SU-DHL-6 (cell line): ENCODE measurements around the gene IST1.

Experiments
- H2AFZ ChIP-seq: fragments of 200-600 bp; sonication (generic); 2 replicates; pipeline ENCODE4 v1.6.1; 2014; ENCODE audit warnings: low read depth, mild to moderate bottlenecking, moderate library complexity, mixed read lengths, antibody characterized with exemption, low read length; ENCODE audit not compliant: severe bottlenecking
- H3F3A ChIP-seq: fragments of 200-600 bp; shearing (Covaris generic); 2 replicates; pipeline ENCODE4 v1.6.0; 2016; ENCODE audit warnings: antibody characterized with exemption, mild to moderate bottlenecking; ENCODE audit not compliant: insufficient read depth
- H3K27ac ChIP-seq: fragments of 200-600 bp; sonication (generic); 2 replicates; pipeline ENCODE4 v1.5.1; 2016; ENCODE audit warnings: low read depth, mild to moderate bottlenecking, low read length, moderate library complexity, mixed read lengths
- H3K27me3 ChIP-seq: fragments of 200-600 bp; sonication (generic), shearing (Covaris generic); 2 replicates; pipeline ENCODE4 v1.6.0; 2014; ENCODE audit warnings: mild to moderate bottlenecking, low read length
- H3K36me3 ChIP-seq: fragments of 200-600 bp; sonication (generic); 2 replicates; pipeline ENCODE4 v1.6.1; 2014; ENCODE audit warnings: mild to moderate bottlenecking, low read length, mixed read lengths
- H3K4me2 ChIP-seq: fragments of 300-600, 200-600 bp; shearing (Covaris generic), sonication (generic); 2 replicates; pipeline ENCODE4 v1.6.0; 2014; ENCODE audit warnings: low read length, low read depth, mild to moderate bottlenecking; ENCODE audit not compliant: poor library complexity, severe bottlenecking
- H3K4me3 ChIP-seq: fragments of 200-600 bp; sonication (generic); 2 replicates; pipeline ENCODE4 v1.5.1; 2014; ENCODE audit warnings: antibody characterized with exemption, low read length, mild to moderate bottlenecking, mixed read lengths; ENCODE audit not compliant: insufficient read depth, poor library complexity, severe bottlenecking
- H3K79me2 ChIP-seq: fragments of 200-600 bp; sonication (generic); 2 replicates; pipeline ENCODE4 v1.6.1; 2014; ENCODE audit warnings: mild to moderate bottlenecking, low read length, moderate library complexity; ENCODE audit not compliant: insufficient read depth
- H3K9ac ChIP-seq: fragments of 200-600 bp; sonication (generic); 2 replicates; pipeline ENCODE4 v1.7.0; 2014; ENCODE audit warnings: mild to moderate bottlenecking, low read length
- H3K9me2 ChIP-seq: fragments of 200-600 bp; sonication (generic); replicated peaks from 2 replicates; pipeline ENCODE4 v1.6.1; 2014; ENCODE audit warnings: low read length; ENCODE audit not compliant: insufficient read depth
- H3K9me3 ChIP-seq: fragments of 200-600 bp; sonication (generic); 2 replicates; pipeline ENCODE4 v1.6.1; 2014; ENCODE audit warnings: low read length, mixed read lengths; ENCODE audit not compliant: insufficient read depth
- H4K20me1 ChIP-seq: fragments of 200-600 bp; sonication (generic); 2 replicates; pipeline ENCODE4 v1.6.1; 2014; ENCODE audit warnings: low read depth, mild to moderate bottlenecking, antibody characterized with exemption, low read length, moderate library complexity, mixed read lengths
- CTCF ChIP-seq: fragments of 200-600 bp; sonication (generic); IDR thresholded peaks from one replicate; pipeline ENCODE4 v1.5.1; 2017; ENCODE audit warnings: antibody characterized with exemption, mild to moderate bottlenecking, low read length, moderate library complexity; ENCODE audit not compliant: insufficient read depth, poor library complexity, severe bottlenecking
- EZH2phosphoT487 ChIP-seq: fragments of 200-600 bp; sonication (generic), shearing (Covaris generic); conservative IDR thresholded peaks from 2 replicates; pipeline ENCODE4 v1.6.1; 2018; ENCODE audit warnings: mild to moderate bottlenecking, antibody characterized with exemption, low read length, moderate library complexity, mixed read lengths

Gene IST1

GRCh38 chr16:71954699-71955195, 59.4 kb downstream of the IST1 start:
- no peaks in the 10 kb centered on the region for H3K27me3 ChIP-seq
- H3F3A ChIP-seq: no peaks in the 10 kb centered on the region
- no peaks in the 10 kb centered on the region for H3K36me3 ChIP-seq
- H3K4me3 ChIP-seq: no peak overlapping the region
- H3K27ac ChIP-seq: no peak overlapping the region
- no peaks in the 10 kb centered on the region for H3K9me2 ChIP-seq
- no peaks in the 10 kb centered on the region for H3K9me3 ChIP-seq
- TF ChIP-seq CTCF (no peak), EZH2phosphoT487 (no peak)
- H3K79me2 ChIP-seq: no peaks in the 10 kb centered on the region
- no peak overlapping the region for H2AFZ ChIP-seq
- H4K20me1 ChIP-seq: no peaks in the 10 kb centered on the region
- H3K9ac ChIP-seq: no peak overlapping the region
- no peak overlapping the region for H3K4me2 ChIP-seq

GRCh38 chr16:71956486-71956885, 61.2 kb downstream of the IST1 start:
- H3K36me3 ChIP-seq: no peaks in the 10 kb centered on the region
- H3F3A ChIP-seq: peaks cover 10% of the 10 kb centered on the region; the same call in 1 of the 2 replicates
- TF ChIP-seq CTCF (no peak), EZH2phosphoT487 (no peak)
- no peaks in the 10 kb centered on the region for H4K20me1 ChIP-seq
- H2AFZ ChIP-seq: no peak overlapping the region
- H3K9me3 ChIP-seq: no peaks in the 10 kb centered on the region
- H3K9ac ChIP-seq: no peak overlapping the region
- H3K27me3 ChIP-seq: no peaks in the 10 kb centered on the region
- no peak overlapping the region for H3K4me3 ChIP-seq
- no peak overlapping the region for H3K4me2 ChIP-seq
- no peaks in the 10 kb centered on the region for H3K79me2 ChIP-seq
- H3K27ac ChIP-seq: no peak overlapping the region
- H3K9me2 ChIP-seq: no peaks in the 10 kb centered on the region

GRCh38 chr16:71961066-71962039, 66.0 kb downstream of the IST1 start:
- Histone ChIP-seq H3K27ac (no peak overlapping the region; the same call in 1 of the 2 replicates), H3K9me2 (no peaks in the 10 kb centered on the region), H3K9me3 (no peaks in the 10 kb centered on the region), H4K20me1 (no peaks in the 10 kb centered on the region), H3K27me3 (no peaks in the 10 kb centered on the region), H2AFZ (peak overlapping the region; percentile 1), H3K4me3 (no peak overlapping the region), H3K9ac (no peak overlapping the region), H3K36me3 (no peaks in the 10 kb centered on the region), H3K79me2 (no peaks in the 10 kb centered on the region), H3K4me2 (peak overlapping the region; percentile 14), H3F3A (peaks cover 10% of the 10 kb centered on the region; the same call in 1 of the 2 replicates)
- peak; percentile 74 for TF ChIP-seq CTCF
- TF ChIP-seq EZH2phosphoT487: no peak
